ENCODE data around the gene RGS18.
"Not testable (repeated sequence)": the region's sequence is repeated elsewhere in the genome, so short reads cannot be mapped to it uniquely, and the experiment has no call there.

RGS18 gene

GRCh38 chr1:192165002-192165401, 6.7 kb downstream of the RGS18 start:
- H3K4me1 ChIP-seq (ENCODE audit: control insufficient read depth, insufficient read depth, low read length); H3K27ac ChIP-seq (ENCODE audit: extremely low read depth, low read depth, low read length); H3K9me3 ChIP-seq (ENCODE audit: control insufficient read depth, insufficient read depth, low read depth, low read length); H3K36me3 ChIP-seq (ENCODE audit: control insufficient read depth in 2 of 2, insufficient read depth in 1 of 2, low read length in 2 of 2); POLR2A ChIA-PET; H3K4me3 ChIP-seq (ENCODE audit: low read depth, low read length); CTCF ChIA-PET: not testable (repeated sequence)
- peak; percentile 86 for TF ChIP-seq SETDB1 (IDR thresholded peaks at IDR 0.05; ENCODE audit: insufficient read length, low read length)

DNA sequence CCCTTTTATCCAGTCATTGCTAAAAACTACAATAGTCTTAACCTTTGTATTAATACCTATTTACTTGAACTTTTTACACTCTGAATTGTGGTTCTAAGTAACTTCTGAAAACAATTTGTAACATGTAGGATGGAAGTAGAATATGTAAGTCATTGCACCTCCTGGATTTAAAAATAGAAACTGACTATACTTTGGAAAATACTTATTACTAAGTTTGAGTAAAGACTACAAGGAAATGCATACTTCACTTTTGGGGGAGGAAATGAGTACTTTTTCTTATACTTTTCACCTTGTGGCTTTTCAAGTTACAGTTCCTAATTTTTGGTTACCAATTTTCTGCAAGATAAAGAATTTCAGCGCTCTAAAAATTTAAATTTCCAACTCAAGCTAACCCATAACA, 8.7 kb downstream of the RGS18 start:
- no peak overlapping the region for H3K27ac ChIP-seq (ENCODE audit: extremely low read depth, low read depth, low read length)
- ChIA-PET POLR2A (no interaction called here), CTCF (no interaction called here)
- no peaks in the 10 kb centered on the region for H3K36me3 ChIP-seq (ENCODE audit: control insufficient read depth in 2 of 2, insufficient read depth in 1 of 2, low read length in 2 of 2)
- no peaks in the 10 kb centered on the region for H3K9me3 ChIP-seq (ENCODE audit: control insufficient read depth, insufficient read depth, low read depth, low read length)
- no peak overlapping the region for H3K4me3 ChIP-seq (ENCODE audit: low read depth, low read length)
- TF ChIP-seq ZNF140 (tag by site-specific recombination; IDR thresholded peaks at IDR 0.05) (no peak), HOXA7 (CRISPR knock-in tag; IDR thresholded peaks at IDR 0.05; ENCODE audit: borderline replicate concordance) (no peak), YY2 (tag by site-specific recombination; IDR thresholded peaks at IDR 0.05) (no peak), MYNN (tag by site-specific recombination; IDR thresholded peaks at IDR 0.05; ENCODE audit: borderline replicate concordance) (no peak), ZXDB (tag by site-specific recombination; IDR thresholded peaks at IDR 0.05) (no peak), SCRT1 (tag by site-specific recombination; IDR thresholded peaks at IDR 0.05; ENCODE audit: borderline replicate concordance) (no peak), MEIS1 (CRISPR knock-in tag; IDR thresholded peaks at IDR 0.05; ENCODE audit: borderline replicate concordance) (no peak), ZSCAN23 (tag by site-specific recombination; IDR thresholded peaks at IDR 0.05) (no peak), ZBTB21 (tag by site-specific recombination; IDR thresholded peaks at IDR 0.05) (no peak), ZNF23 (tag by site-specific recombination; IDR thresholded peaks at IDR 0.05; ENCODE audit: borderline replicate concordance) (no peak), ZNF768 (tag by site-specific recombination; IDR thresholded peaks at IDR 0.05) (no peak), HIC1 (tag by site-specific recombination; IDR thresholded peaks at IDR 0.05) (no peak), ZNF157 (tag by site-specific recombination; IDR thresholded peaks at IDR 0.05) (no peak), ZNF626 (tag by site-specific recombination; IDR thresholded peaks at IDR 0.05) (no peak)
- TF ChIP-seq, protein P1, sequence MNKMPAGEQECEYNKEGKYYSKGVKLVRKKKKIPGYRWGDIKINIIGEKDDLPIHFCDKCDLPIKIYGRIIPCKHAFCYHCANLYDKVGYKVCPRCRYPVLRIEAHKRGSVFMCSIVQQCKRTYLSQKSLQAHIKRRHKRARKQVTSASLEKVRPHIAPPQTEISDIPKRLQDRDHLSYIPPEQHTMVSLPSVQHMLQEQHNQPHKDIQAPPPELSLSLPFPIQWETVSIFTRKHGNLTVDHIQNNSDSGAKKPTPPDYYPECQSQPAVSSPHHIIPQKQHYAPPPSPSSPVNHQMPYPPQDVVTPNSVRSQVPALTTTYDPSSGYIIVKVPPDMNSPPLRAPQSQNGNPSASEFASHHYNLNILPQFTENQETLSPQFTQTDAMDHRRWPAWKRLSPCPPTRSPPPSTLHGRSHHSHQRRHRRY (tag by site-specific recombination; IDR thresholded peaks at IDR 0.05) = no peak
- TF ChIP-seq, protein P2, sequence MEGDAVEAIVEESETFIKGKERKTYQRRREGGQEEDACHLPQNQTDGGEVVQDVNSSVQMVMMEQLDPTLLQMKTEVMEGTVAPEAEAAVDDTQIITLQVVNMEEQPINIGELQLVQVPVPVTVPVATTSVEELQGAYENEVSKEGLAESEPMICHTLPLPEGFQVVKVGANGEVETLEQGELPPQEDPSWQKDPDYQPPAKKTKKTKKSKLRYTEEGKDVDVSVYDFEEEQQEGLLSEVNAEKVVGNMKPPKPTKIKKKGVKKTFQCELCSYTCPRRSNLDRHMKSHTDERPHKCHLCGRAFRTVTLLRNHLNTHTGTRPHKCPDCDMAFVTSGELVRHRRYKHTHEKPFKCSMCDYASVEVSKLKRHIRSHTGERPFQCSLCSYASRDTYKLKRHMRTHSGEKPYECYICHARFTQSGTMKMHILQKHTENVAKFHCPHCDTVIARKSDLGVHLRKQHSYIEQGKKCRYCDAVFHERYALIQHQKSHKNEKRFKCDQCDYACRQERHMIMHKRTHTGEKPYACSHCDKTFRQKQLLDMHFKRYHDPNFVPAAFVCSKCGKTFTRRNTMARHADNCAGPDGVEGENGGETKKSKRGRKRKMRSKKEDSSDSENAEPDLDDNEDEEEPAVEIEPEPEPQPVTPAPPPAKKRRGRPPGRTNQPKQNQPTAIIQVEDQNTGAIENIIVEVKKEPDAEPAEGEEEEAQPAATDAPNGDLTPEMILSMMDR (tag by site-specific recombination; IDR thresholded peaks at IDR 0.05) = no peak
- H3K4me1 ChIP-seq (ENCODE audit: control insufficient read depth, insufficient read depth, low read length) = no peaks in the 10 kb centered on the region

DNA sequence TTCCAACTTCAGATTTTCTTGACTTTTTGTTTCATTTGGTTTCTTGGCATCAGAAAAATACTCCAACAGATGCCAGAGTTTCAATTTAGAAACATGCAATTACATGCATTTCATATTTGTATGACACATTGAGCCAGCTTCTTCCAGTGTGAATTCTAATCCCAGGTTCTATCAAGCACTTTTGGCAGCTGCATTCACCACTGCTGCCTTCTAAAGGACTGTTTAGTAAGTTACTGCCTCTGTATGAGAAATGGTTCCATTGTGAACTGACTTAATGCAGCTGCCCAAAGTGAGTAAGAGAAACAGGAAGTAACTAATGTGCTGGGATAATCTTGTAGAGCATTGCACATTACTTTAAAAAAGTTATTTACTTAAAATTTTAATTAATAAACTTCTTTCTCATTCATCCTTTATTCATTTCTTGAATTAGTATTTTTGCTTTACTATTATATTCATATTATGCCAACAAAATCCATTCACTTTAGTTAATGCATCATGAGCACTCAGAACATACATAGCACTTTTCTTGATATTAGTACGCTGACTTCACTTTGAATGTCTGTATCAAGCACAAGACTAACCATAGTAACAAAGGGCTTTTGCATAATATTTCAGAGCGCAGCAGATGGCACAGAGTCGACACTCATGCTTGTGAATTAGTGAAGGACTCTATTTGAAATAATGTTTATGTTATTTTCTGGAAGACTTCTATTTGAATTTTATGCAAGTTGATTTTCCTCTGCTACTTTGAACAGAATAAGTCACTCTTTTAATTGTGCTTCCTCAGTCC, 9.8 kb downstream of the RGS18 start:
- H3K36me3 ChIP-seq (ENCODE audit: control insufficient read depth in 2 of 2, insufficient read depth in 1 of 2, low read length in 2 of 2) = no peaks in the 10 kb centered on the region
- CTCF ChIA-PET = no interaction called here
- no peaks in the 10 kb centered on the region for H3K4me1 ChIP-seq (ENCODE audit: control insufficient read depth, insufficient read depth, low read length)
- no peaks in the 10 kb centered on the region for H3K9me3 ChIP-seq (ENCODE audit: control insufficient read depth, insufficient read depth, low read depth, low read length)
- POLR2A ChIA-PET = no interaction called here
- H3K4me3 ChIP-seq (ENCODE audit: low read depth, low read length) = no peak overlapping the region
- H3K27ac ChIP-seq (ENCODE audit: extremely low read depth, low read depth, low read length) = no peak overlapping the region
- TF ChIP-seq ZNF529 (tag by site-specific recombination; IDR thresholded peaks at IDR 0.05; ENCODE audit: insufficient replicate concordance) (no peak), ZNF132 (tag by site-specific recombination; IDR thresholded peaks at IDR 0.05; ENCODE audit: borderline replicate concordance) (no peak), ZNF2 (tag by site-specific recombination; IDR thresholded peaks at IDR 0.05) (no peak), ZNF324 (tag by site-specific recombination; IDR thresholded peaks at IDR 0.05) (no peak), ZNF223 (tag by site-specific recombination; IDR thresholded peaks at IDR 0.05) (no peak), ZNF202 (tag by site-specific recombination; IDR thresholded peaks at IDR 0.05; ENCODE audit: borderline replicate concordance) (no peak)
- TF ChIP-seq, protein P3, sequence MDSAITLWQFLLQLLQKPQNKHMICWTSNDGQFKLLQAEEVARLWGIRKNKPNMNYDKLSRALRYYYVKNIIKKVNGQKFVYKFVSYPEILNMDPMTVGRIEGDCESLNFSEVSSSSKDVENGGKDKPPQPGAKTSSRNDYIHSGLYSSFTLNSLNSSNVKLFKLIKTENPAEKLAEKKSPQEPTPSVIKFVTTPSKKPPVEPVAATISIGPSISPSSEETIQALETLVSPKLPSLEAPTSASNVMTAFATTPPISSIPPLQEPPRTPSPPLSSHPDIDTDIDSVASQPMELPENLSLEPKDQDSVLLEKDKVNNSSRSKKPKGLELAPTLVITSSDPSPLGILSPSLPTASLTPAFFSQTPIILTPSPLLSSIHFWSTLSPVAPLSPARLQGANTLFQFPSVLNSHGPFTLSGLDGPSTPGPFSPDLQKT (IDR thresholded peaks at IDR 0.05; ENCODE audit: borderline replicate concordance, low read depth, low read length) = no peak
- TF ChIP-seq, protein P4, sequence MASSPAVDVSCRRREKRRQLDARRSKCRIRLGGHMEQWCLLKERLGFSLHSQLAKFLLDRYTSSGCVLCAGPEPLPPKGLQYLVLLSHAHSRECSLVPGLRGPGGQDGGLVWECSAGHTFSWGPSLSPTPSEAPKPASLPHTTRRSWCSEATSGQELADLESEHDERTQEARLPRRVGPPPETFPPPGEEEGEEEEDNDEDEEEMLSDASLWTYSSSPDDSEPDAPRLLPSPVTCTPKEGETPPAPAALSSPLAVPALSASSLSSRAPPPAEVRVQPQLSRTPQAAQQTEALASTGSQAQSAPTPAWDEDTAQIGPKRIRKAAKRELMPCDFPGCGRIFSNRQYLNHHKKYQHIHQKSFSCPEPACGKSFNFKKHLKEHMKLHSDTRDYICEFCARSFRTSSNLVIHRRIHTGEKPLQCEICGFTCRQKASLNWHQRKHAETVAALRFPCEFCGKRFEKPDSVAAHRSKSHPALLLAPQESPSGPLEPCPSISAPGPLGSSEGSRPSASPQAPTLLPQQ (tag by site-specific recombination; IDR thresholded peaks at IDR 0.05) = no peak
